OCI-LY1 (cell line): ENCODE data around the gene RCE1.

Source experiments
- EZH2 ChIP-seq: fragments of 200-600 bp; sonication (generic), shearing (Covaris generic); IDR thresholded peaks from 2 replicates; pipeline ENCODE4 v1.8.0; 2017; ENCODE audit warnings: borderline replicate concordance, mixed run types, mild to moderate bottlenecking, antibody characterized with exemption, low read length, moderate library complexity, mixed read lengths
- TF ChIP-seq, protein P1 (sequence below): fragments of 200-600 bp; sonication (generic), shearing (Covaris generic); IDR thresholded peaks from 2 replicates; pipeline ENCODE4 v1.5.1; 2017; ENCODE audit warnings: mild to moderate bottlenecking, antibody characterized with exemption, low read length, moderate library complexity, mixed read lengths

DNA sequence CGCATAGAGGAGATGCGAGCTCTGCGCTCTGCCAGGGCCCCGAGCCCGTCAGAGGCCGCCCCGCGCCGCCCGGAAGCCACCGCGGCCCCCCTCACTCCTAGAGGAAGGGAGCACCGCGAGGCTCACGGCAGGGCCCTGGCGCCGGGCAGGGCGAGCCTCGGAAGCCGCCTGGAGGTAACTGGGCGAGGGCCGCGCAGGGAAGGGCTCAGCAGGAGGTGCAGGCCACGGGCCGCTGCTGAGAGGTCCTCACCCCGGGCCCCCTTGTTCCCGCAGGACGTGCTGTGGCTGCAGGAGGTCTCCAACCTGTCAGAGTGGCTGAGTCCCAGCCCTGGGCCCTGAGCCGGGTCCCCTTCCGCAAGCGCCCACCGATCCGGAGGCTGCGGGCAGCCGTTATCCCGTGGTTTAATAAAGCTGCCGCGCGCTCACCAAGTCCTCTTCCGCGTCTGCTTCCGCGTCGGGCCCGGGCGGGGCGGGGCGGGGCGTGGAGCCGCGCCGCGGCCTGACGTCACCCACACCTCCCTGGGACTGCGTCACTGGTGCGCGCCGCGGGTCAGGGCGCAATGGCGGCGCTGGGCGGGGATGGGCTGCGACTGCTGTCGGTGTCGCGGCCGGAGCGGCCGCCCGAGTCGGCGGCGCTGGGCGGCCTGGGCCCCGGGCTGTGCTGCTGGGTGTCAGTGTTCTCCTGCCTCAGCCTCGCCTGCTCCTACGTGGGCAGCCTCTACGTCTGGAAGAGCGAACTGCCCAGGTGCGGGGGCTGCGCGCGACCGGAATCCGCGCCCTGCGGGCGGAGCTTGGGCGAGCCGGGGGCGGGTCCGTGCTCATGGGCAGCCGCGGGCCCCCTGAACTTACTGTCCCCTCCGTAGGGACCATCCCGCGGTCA lies at the start of gene RCE1:
- TF ChIP-seq, protein P1, sequence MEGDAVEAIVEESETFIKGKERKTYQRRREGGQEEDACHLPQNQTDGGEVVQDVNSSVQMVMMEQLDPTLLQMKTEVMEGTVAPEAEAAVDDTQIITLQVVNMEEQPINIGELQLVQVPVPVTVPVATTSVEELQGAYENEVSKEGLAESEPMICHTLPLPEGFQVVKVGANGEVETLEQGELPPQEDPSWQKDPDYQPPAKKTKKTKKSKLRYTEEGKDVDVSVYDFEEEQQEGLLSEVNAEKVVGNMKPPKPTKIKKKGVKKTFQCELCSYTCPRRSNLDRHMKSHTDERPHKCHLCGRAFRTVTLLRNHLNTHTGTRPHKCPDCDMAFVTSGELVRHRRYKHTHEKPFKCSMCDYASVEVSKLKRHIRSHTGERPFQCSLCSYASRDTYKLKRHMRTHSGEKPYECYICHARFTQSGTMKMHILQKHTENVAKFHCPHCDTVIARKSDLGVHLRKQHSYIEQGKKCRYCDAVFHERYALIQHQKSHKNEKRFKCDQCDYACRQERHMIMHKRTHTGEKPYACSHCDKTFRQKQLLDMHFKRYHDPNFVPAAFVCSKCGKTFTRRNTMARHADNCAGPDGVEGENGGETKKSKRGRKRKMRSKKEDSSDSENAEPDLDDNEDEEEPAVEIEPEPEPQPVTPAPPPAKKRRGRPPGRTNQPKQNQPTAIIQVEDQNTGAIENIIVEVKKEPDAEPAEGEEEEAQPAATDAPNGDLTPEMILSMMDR, result no peak
- no peak for TF ChIP-seq EZH2
